Epithelial cell of prostate (primary cell): Measurements from ENCODE around the gene NUP210.

Experiments used
- DNase-seq: peaks from one replicate; pipeline ENCODE4 v3.0.0-alpha.2; 2011; ENCODE audit warnings: low read depth, low spot score
- H3K27ac ChIP-seq: fragments of 450-650 bp; 2 replicates; pipeline ENCODE4 v1.5.1; 2017; ENCODE audit warnings: mild to moderate bottlenecking

Gene NUP210

GRCh38 chr3:13353936-13354542 is 66.1 kb downstream of the NUP210 start:
- no peak for DNase-seq
- no peak overlapping the region for H3K27ac ChIP-seq

GRCh38 chr3:13353506-13353905 is 66.6 kb downstream of the NUP210 start:
- DNase-seq = no peak
- no peak overlapping the region for H3K27ac ChIP-seq

- H3K27ac ChIP-seq = no peak overlapping the region
- no peak for DNase-seq
Observed at GRCh38 chr3:13352621-13353131, 67.4 kb downstream of the NUP210 start.

GRCh38 chr3:13349823-13350222 is 70.3 kb downstream of the NUP210 start:
- no peak for DNase-seq
- H3K27ac ChIP-seq = no peak overlapping the region

GRCh38 chr3:13348661-13349396 is 71.3 kb downstream of the NUP210 start:
- no peak for DNase-seq
- no peak overlapping the region for H3K27ac ChIP-seq

GRCh38 chr3:13348100-13348499 is 72.0 kb downstream of the NUP210 start:
- H3K27ac ChIP-seq = no peak overlapping the region
- DNase-seq = no peak

GRCh38 chr3:13347390-13347950 is 72.7 kb downstream of the NUP210 start:
- DNase-seq = no peak
- H3K27ac ChIP-seq = no peak overlapping the region

GRCh38 chr3:13346481-13347389 is 73.4 kb downstream of the NUP210 start:
- DNase-seq = no peak
- no peak overlapping the region for H3K27ac ChIP-seq

GRCh38 chr3:13345772-13346171 is 74.3 kb downstream of the NUP210 start:
- H3K27ac ChIP-seq = no peak overlapping the region
- no peak for DNase-seq

GRCh38 chr3:13345284-13345683 is 74.8 kb downstream of the NUP210 start:
- H3K27ac ChIP-seq = no peak overlapping the region

GRCh38 chr3:13344663-13345062 is 75.5 kb downstream of the NUP210 start:
- H3K27ac ChIP-seq = no peak overlapping the region
- DNase-seq = no peak

More at GRCh38 chr3:13345284-13345683, 74.8 kb downstream of the NUP210 start:
- DNase-seq = no peak

GRCh38 chr3:13343601-13344000 is 76.5 kb downstream of the NUP210 start:
- DNase-seq = no peak

GRCh38 chr3:13341229-13341905 is 78.8 kb downstream of the NUP210 start:
- no peak overlapping the region for H3K27ac ChIP-seq
- DNase-seq = no peak

More at GRCh38 chr3:13343601-13344000, 76.5 kb downstream of the NUP210 start:
- H3K27ac ChIP-seq = no peak overlapping the region

GRCh38 chr3:13339833-13340232 is 80.3 kb downstream of the NUP210 start:
- no peak overlapping the region for H3K27ac ChIP-seq
- DNase-seq = no peak

GRCh38 chr3:13338996-13339395 is 81.1 kb downstream of the NUP210 start:
- DNase-seq = no peak
- no peak overlapping the region for H3K27ac ChIP-seq

- DNase-seq = no peak
- no peak overlapping the region for H3K27ac ChIP-seq
Observed at GRCh38 chr3:13338231-13338630, 81.9 kb downstream of the NUP210 start.

- DNase-seq = no peak
- no peak overlapping the region for H3K27ac ChIP-seq
Observed at GRCh38 chr3:13336592-13336991, 83.5 kb downstream of the NUP210 start.

GRCh38 chr3:13335503-13335902 is 84.6 kb downstream of the NUP210 start:
- no peak overlapping the region for H3K27ac ChIP-seq
- DNase-seq = no peak

GRCh38 chr3:13335059-13335458 is 85.1 kb downstream of the NUP210 start:
- H3K27ac ChIP-seq = no peak overlapping the region
- DNase-seq = no peak
